HTERT RPE-1 (cell line): ENCODE data around the gene ACSL1.
"Not testable (repeated sequence)": the region's sequence is repeated elsewhere in the genome, so short reads cannot be mapped to it uniquely, and the experiment has no call there.

Source experiments
- in situ Hi-C: fragments of 300-500 bp; cut with MboI; formaldehyde crosslinking; loops from 4 replicates; pipeline ENCODE4 v1.14.3; 2020; ENCODE audit warnings: low sequenced_read_pairs

Gene ACSL1

DNA sequence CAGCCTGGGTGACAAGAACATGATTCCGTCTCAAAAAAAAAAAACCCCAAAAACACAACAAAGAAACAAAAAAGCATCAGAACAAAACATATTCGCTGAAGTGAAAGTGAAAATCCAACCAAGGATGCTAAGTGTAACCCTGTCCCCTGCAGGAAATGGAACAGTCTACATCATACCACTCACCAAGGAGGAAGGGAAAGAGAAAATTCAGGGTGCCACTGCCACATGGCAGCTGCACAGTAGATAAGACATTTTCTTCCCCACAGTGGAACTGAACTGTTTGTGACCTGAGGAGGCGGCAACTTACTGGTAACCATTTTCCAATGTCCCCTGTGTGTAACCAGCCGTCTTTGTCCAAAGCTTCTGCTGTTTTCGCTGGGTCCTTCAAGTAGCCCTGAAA is 63.7 kb downstream of the ACSL1 start:
- in situ Hi-C loops = no loop called here

DNA sequence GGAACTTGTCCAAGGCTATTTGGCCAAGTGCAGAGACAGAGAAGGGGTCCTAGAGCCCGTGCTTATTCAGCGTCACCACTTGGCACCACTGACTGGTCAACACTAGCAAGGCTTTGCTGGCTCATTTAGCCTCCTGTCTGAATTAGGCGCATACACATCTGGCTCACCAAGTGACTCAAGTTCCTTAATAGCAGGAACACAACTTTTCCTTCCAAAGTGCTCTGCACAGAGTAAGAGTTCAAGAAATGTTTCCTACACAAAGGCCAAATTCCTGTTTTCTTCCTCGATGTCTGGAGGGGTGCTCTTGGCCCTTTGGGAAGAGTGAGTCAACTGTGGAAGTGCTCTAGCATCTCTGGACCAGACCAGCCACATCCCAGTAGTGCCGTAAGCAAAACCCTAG is 65.1 kb downstream of the ACSL1 start:
- in situ Hi-C loops = no loop called here

DNA sequence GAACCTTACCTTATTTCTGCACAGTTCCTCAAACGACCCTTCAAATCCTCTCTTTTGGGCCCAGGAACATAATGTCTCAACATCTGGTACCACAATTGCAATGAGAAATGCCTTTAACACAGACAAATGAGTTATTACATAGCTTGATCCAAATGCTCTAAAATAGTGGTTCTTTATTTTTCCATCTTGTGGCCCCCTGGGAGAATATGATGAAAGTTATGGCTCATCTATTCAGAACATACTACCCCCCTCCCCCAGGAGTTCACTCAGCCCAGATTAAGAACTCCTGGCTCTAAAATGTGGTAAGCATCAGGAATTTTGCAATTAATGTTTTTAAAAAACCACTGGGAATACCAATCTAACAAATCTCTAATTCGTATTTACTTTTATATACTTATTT is 68.0 kb downstream of the ACSL1 start:
- in situ Hi-C loops = no loop called here

DNA sequence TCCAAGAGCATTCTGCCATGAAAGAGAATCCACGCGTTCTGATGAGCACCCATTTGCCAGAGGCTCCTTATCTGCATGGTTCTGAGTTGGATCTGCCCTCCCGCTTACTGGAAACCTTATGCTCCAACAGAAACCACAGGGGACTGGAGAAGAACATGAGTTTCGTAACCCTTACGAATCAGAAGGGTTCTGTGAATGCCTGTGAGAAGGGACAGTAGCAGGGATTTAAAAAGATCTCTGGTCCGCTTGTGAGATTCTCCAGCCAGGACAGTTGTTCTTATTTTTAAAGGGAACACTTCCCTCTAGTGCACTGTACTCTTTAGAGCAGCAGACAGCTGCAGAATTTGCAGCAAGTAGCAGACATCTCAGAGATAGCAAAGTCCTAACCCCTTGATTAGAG is 69.4 kb downstream of the ACSL1 start:
- in situ Hi-C loops = no loop called here

DNA sequence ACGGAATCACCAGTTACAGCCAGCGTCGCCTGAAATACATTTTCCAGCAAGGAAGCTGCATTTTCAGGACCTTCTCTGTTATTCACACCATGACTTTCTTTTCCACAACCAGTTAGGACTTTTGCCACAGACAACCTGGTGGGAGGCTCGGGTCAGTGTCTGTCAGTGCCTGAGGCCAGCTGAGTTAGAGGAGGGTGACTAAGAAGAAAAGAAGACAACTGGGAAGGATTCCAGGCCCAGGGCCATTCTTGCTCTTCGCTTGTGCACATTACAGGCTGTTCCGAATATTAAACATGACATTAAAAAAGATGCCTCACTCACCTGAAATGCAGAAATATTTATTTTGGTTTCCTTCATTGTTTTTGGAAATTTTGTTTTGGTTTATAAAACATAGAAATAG is 70.5 kb downstream of the ACSL1 start:
- in situ Hi-C loops = no loop called here

DNA sequence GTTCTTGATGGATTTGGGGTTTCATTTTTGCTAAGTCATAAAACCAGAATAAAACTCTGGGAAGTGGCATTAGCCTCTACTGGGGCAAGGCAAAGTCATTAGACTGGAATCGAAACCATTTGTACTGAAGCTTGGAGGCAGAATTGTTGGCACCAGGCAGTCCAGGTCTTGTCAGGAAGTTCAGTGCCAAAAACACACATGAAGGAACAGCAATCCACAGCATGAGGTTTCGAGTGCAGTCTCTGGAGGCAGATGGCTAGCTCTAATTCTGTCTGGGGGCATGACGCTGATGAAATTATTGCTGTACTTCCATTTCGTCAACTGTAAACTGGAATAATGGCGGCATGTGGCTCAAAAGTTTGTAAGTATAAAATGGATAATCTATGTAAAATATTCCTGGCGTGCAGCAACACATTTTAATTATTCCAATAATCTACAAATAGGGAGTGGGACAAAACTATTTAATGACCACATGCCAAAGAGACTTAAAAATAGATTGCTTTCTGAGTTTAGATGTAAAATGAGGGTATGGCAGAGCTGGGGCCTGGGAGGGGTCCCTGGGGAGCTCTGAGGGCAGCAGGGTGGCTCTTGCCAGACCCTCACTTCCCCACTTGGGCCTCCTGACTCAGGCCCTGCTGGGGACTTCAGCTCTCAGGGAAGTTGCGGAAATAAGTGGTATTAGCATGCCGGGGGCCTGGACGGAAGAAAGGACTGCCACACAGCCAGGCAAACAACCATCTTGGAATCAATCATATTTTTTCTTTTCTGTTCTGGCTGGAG is 73.1 kb downstream of the ACSL1 start:
- in situ Hi-C loops = no loop called here

DNA sequence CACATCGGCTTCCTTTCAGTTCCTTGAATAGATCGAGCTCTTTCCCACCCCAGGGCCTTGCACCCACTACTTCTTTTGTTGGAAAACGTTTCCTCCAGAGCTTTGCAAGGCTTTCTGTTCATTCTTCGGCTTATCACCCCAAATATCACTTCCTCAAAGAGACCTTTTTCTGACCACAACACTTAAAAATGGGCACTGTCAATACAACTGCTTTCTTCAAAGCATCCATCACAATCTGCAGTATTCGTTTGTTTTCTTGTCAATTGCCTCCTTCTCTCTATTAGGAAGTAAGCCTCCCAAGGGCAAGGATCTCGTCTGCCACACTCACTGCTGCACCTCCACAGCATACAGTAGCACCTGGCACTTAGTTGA is 74.2 kb downstream of the ACSL1 start:
- in situ Hi-C loops = no loop called here

DNA sequence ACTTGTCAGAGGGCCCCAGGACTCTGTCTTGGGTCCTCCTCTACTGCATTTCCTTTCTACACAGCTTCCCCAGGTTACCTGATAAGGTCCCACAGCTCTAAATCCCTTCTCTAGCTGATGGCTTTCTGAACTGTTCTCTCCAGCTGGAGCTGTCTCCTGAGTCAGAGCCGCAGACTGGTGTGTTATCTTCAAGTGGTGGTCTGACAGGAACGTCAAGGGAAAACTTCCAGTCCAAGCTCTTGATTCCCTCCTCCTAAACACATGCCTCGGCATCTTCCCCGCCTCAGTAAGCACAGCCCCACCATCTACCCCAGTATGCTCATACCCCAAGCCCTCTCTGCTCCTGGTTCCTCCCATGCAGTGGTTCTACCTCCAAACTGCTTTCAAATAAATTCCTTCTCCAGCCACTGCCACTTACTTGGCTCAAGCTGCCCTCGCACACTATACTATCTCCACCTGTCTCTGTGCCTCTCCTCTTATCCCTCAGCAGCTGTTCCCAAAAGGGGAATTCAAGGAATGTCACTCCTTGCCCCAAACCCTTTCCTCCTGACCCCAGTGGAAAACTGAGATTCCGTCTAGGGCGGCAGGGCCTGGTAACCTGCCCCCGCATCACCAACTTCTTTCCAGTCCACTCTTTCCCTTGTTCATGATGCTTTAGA is 74.7 kb downstream of the ACSL1 start:
- in situ Hi-C loops = no loop called here

DNA sequence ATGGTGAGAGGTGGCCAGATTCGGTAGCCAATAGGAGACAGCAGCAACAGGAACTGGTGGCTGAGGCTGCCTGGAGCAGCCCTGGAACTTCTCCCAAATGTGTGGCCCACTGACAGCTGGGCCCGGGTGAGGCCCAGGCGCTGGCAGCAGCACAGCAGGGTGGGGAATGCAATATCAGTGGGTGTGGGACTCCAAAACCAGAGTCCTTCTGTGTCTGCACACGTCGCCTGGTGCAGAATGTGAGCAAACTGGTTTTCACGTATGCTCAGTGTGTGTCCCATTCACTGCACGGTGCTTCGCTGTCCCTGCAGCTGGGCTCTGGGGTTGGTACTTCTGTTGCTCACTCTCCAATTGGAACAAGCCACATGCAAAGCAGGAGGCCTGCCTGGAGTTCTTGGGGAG is 77.5 kb downstream of the ACSL1 start:
- in situ Hi-C loops = no loop called here

DNA sequence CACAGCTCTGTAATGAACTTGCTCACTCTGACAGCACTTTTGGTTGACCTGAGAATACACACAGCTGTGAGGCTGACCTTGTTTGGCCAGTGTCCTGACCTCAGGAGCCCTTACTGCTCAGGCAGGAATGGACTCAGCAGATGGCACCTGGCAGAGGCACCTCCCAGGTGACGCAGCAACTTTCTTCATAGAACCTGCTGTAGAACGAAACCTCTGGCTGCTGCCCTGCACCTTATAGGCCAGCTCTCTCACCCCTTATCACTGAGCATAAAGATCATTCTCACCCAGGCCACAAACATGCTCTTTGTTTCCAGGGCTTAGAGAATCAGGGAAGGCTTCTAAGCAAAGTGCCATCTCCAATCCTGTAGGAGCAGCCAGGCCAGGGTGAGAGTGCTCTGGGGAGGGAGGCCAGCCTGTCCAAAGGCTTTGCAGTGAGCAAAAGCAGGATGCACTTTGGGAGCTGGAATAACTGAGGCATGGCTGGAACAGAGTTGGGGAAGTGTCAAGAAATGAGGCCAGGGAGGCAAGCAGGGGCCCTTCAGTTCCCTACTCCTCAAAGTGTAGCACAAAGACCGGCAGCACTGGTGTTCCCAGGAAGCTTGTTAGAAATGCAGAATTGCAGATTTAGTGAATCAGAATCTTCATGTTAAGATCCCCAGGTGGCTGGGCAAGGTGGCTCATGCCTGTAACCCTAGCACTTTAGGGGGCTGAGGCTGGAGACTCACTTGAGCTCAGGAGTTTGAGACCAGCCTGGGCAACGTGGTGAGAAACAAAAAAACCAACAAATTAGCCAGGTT is 78.5 kb downstream of the ACSL1 start:
- in situ Hi-C loops = no loop called here

DNA sequence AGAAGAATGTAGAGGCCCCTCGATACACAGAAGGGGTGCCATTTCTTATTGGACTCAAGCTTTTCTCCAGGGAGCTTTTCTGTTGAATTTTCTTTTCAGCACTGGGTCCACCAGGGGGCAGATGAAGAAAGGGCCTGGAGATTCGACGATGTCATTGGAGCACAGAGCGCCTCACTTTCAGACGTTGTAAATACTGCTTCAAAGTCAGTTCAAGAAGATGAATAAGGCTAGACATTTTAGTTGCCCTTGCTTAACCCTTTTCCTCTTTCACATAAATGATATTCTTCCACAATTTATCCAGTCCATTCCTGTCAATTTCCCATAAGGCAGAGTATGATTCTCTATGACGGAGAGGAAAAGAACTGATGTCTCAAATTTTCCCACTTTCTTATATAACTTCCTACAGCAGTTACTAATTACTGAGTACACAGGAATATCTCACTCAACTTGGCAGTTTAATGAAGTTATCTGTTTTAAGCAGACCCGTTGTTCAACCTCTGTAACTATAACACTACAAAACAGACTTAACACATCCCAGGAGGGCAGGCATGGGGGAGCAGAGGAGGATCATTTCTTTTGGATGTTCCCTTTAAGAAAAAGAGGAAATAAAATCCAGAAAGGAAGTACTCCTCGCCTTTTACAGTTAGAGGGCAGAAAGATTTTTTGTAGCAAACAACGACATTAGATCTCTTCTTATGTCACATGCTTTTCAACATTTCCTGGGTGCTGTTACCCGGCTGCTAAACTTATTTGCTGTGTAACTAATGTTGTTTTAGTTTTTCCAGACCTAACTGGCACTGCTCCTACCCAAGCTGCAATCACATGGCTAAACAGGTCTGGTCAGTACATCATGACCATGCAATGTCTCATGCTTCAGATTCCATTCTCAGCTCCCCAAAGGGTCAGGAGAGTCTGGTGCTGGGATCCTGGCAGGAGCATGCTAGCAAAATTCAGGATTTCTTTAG is 79.7 kb downstream of the ACSL1 start:
- in situ Hi-C loops = no loop called here

DNA sequence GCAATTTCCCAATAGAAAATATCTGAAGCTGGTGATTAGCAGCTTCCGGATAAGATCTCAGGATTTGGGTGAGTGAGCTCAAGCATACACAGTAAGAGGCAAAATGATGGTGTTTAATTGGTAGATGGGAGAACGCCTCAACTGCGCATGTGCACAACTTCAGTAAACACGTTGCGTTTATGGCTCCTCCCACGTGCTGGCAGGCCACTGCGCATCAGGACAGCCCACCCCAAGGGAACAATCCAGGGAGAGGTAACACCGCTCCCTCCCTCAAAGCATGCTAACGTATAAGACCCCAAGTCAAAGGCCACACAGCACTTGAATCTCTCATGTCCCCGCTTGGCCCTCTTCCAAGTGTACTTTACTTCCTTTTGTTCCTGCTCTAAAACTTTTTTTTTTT is 81.5 kb downstream of the ACSL1 start:
- in situ Hi-C loops = no loop called here

DNA sequence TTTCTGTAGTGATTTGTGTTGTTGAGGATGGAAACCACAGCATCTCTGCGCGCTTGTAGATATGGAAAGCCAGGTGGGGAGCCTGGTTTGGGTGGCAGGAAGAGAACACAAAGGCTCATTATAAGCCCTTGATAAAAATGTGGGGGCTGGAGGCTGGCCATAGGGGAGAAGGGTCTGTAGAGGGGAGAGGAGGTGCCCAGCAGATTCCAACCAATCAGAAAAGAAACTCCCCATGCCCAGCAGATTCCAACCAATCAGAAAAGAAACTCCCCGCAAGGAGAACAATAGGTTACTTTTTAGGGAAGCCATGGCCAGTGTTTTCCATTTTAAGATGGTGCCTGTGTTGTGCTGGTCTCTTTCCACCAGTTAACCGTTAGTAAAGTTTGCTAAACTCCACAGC is 82.1 kb downstream of the ACSL1 start:
- in situ Hi-C loops = no loop called here

DNA sequence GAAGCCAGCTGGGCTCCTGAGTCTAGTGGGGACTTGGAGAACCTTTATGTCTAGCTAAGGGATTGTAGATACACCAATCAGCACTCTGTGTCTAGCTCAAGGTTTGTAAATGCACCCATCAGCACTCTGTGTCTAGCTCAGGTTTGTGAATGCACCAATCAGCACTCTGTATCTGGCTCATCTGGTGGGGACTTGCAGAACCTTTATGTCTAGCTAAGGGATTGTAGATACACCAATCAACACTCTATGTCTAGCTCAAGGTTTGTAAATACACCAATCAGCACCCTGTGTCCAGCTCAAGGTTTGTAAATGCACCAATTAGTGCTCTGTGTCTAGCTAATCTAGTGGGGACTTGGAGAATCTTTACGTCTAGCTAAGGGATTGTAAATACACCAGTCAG is 84.1 kb downstream of the ACSL1 start:
- in situ Hi-C loops = not testable (repeated sequence)

DNA sequence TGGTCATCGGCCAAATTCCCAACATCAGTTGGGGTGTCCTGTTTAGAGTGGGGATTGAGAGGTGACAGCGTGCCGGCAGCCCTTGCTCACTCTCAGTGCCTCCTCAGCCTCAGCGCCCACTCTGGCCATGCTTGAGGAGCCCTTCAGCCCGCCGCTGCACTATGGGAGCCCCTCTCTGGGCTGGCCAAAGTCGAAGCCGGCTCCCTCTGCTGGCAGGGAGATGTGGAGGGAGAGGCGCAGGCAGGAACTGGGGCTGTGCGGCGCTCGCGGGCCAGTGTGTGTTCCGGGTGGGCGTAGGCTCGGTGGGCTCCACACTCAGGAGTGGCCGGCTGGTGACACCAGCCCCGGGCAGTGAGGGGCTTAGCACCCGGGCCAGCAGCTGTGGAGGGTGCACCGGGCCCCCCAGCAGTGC is 84.8 kb downstream of the ACSL1 start:
- in situ Hi-C loops = no loop called here

DNA sequence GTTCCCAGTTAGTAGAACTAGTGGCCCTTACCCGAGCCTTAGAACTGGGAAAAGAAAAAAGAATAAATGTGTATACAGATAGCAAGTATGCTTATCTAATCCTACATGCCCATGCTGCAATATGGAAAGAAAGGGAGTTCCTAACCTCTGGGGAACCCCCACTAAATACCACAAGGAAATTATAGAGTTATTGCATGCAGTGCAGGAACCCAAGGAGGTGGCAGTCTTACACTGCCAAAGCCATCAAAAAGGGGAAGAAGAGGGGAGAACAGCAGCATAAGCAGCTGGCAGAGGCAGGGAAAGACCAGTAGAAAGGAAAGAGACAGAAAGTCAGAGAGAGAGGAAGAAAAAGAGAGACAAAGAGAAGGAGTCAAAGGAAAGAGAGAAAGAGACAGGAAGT is 86.2 kb downstream of the ACSL1 start:
- in situ Hi-C loops = not testable (repeated sequence)

DNA sequence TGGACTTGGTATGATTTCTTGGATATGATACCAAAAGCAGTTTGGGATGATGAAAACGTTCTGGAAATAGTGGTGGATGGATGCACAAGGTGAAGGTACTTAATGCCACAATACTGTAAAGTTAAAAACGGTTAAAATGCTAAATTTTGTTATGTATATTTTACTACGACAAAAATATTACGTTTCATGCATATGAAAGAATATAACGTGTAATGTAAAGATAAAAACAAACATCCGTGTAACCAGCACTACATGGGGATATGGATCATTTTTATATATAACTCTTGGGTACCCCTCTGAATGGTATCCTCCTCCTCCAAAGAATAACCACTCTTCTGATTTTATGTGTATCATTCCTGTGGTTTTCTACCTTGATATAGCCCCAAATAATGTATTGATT is 91.0 kb downstream of the ACSL1 start:
- in situ Hi-C loops = no loop called here

DNA sequence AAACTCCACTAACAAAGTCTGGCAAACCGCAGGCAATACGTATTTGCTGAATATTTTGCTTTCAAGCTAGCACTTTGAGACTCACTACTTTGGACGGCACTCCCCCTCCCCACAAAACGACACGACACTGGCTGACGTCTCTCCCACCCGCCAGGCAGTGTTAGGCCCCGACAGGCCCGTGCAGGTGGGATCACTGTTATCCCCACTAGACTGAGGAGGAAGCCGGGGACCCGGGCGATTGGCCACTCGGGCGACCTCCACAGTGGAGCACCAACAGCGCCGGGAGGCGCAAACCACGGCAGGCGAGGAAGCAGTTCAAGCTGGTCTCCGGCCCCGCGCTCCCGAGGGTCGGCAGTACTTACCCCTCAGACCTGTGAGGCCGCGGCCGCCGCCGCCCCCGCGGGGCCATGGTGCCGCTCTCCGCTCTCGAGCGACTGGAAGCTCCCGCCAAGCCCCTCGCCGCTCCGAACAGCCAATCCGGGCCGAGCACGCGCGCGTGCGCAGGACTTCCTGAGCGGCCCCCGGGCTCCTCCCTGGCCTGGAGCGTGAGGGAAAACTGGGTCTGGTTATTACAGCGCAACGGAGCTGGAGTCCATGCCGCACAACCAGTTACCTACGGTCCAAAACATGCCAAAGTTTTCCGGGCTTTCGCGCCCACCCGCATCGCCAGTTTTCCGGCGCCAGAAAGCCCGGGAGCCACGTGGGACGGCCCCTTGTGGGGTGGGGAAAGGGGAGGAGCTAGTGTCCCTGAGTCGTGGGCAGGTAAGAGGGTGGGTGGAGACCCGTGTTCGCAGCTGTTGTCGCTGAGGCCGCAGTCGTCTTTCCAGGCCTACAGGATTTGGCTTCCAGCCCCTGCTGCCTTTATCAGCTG is 91.9 kb downstream of the ACSL1 start, which contains the start of gene CENPU:
CENPU (minus strand) TSS at position 443 of the 871 bp plus-strand sequence; CDS start at position 409, 34 bp downstream.
- in situ Hi-C loops = no loop called here

DNA sequence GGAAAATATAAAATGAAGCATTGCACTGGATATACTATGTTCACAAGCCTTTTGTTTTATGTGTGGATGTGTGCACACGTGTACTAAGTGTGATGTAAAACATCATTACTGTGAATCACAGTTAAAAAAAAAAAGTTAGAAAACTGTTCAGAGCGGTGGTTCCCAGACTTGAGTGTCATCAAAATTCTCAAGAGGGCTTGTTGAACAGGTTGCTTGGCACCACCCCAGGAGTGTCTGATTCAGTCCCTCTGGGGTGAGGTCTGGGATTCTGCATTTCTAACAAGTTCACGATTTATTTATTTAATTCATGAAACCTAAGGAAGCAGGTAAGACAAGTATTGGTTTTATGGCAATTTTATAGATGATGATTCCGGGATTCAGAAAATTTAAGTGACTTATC is 93.6 kb downstream of the ACSL1 start:
- in situ Hi-C loops = no loop called here

DNA sequence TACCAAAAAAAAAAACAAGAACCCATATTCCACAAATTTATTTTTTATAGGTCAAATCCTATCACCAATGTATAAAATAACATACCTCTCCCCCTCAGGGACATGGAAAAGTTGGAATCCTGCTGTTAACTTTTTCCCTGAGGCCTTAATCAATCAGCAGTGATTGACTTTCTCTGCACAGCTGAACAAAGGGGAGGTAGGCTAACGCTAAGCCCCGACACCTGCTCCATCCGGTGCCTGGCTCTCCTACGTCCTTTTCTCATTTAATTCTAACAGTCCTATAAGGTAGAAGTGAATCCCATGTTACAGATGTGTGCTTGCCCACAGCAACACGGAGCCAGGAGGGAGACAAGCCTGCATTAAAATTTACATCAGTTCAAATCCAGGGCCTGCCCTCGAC is 94.7 kb downstream of the ACSL1 start:
- in situ Hi-C loops = no loop called here
